ENCODE results near the gene RTL10.
"Not testable (repeated sequence)": the region's sequence is repeated elsewhere in the genome, so short reads cannot be mapped to it uniquely, and the experiment has no call there.

Gene RTL10

DNA sequence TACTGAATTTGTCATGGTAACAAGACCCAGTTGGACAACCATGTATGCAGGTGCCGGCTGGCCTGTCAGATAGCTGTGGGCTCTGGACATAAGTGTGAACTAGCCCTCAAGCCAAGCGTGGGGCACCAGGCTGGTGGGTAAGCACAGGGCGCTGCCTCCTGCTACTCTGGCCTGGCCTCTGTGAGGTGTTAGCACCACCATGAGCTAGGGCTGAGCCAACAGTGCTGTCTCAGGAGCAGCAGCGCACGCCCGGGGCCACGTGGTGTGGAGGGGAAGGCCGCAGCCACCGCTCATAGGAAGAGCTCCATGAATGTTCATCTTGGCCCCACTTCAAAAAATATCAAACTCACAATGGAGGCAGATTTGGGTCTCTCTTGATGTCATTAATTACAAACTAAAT, 35.3 kb upstream of the RTL10 start:
- DNase-seq (ENCODE audit: low spot score) = no peak

GRCh38 chr22:19888131-19888746, 33.6 kb upstream of the RTL10 start:
- no peak for DNase-seq (ENCODE audit: low spot score)

- DNase-seq (ENCODE audit: low spot score) = no peak
Measured at GRCh38 chr22:19887256-19887985, 32.7 kb upstream of the RTL10 start.

DNA sequence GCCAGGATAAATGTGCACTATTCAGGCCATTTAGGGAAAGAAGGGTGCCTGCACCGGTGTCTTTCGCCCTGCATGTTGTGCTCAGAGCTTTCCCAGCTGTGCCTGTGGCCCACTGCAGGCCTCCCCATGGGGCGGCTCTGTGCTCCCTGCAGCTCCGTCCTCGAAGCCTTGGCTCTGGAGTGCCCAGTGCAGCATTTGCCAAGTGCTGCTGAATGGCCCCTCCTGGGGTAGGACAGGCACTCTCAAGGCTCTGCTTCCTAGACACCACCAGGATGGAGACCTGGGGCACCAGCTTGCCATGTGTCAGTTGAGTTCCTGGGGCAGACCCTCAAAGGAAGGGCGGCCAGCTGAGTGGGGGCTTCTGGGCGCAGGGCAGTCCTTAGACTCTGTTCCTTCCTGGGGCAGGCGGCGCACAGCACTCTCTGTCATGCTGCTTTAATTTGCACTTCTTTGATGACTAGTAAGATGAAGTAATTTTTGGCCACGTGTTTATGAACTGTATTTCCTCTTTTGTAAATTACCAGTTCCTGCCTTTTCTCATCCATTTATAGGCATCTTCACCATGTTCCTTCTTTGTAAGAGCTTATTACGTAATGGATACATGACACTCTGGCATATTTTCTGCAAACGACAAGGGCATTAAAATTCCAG, 32.1 kb upstream of the RTL10 start:
- DNase-seq (ENCODE audit: low spot score) = no peak

- no peak for DNase-seq (ENCODE audit: low spot score)
Measured at GRCh38 chr22:19885841-19886592, 31.3 kb upstream of the RTL10 start.

GRCh38 chr22:19884954-19885751, 30.5 kb upstream of the RTL10 start:
- no peak for DNase-seq (ENCODE audit: low spot score)

DNA sequence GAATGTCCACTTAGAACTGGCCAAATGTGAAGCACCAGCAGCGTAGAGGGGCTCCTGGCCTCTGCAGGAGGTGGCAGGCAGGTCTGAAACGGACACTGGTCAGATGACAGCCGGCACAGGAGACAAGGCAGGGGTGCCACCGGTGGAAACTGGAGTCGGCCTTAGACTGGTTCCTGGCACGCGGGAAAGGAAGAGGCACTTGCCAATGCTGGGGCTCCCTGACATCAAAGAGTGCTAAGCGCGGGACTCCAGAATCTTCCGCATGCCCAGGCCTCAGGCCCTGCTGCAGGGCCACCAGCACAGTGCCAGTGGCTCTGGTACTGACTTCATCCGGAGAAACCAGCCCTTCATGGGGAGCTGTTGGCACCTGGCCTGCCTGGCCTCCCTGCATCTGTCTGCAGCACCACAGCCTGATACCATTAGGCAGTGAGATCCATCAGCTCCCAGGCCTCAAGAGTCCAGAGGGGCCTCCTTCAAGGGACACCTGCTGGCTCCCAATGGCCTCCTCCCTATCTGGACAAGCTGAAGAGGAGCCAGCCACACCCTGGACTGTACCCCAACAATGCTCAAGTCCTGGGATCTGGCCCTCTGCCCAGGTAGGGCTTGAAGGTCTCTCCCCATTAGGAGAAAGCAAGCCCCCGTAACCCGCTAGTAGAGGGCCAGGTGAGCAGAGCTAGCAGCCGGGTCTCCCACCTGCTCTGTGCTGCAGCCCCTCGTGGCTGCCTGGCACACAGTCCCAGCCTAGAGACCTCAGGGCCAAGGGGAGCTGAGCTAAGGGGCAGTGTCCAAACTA, 29.7 kb upstream of the RTL10 start:
- DNase-seq (ENCODE audit: low spot score) = no peak

DNA sequence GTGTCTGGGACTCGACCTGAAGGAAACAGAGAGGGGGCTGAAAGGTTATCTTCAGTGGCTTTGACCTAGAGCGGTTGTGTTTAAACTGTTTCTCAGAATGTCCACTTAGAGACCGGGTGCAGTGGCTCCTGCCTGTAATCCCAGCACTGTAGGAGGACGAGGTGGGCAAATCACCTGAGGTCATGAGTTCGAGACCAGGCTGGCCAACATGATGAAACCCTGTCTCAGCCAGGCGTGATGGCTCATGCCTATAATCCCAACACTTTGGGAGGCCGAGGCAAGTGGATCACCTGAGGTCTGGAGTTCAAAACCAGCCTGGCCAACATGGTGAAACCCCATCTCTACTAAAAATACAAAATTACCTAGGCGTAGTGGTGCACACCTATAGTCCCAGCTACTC, 28.8 kb upstream of the RTL10 start:
- DNase-seq (ENCODE audit: low spot score) = not testable (repeated sequence)

DNA sequence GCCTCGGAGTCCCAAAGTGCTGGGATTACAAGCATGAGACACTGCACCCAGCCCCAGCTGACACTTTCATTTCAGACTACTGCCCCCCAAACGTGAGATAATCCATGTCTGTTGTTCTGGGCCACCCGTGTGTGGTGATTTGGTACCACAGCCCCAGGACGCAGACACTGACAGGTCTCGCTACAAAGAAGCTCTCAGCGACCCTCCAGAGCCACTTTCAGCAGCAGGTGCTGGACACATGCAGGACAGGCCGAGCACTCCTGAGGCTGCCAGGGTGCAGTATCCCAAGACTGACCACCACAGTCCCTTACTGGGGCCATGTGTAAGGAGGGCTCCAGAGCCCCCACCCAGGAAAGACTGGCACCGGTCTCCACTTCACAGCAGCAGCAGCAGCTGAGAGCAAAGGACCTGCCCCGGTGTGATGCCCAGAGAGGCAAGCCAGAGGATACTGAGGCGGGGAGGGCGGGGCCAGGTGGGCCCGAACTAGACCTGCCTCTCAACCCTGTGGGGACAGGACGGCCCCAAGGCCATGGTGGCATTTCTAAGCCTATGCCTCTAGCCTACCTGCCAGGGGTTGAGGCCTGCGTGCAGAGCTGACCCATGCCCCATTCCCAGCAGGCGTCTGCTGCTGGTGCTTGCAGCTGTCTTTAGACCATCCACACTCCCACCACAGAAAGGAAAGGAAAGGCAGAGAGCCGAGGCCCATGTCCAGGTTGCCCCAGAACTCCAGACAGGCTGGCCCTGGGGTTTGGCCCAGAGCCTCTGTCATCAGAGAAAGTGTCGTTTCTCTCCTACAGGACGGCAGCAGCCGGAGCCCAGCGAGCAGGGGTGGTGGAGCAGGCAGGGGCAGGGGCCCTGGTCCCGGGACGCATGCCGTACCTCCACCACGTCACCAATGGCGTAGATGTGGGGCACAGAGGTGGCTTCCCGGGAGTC, 28.0 kb upstream of the RTL10 start:
- DNase-seq (ENCODE audit: low spot score) = no peak

- DNase-seq (ENCODE audit: low spot score) = peak; percentile 99
Measured at GRCh38 chr22:19880786-19881569, 26.3 kb upstream of the RTL10 start.

DNA sequence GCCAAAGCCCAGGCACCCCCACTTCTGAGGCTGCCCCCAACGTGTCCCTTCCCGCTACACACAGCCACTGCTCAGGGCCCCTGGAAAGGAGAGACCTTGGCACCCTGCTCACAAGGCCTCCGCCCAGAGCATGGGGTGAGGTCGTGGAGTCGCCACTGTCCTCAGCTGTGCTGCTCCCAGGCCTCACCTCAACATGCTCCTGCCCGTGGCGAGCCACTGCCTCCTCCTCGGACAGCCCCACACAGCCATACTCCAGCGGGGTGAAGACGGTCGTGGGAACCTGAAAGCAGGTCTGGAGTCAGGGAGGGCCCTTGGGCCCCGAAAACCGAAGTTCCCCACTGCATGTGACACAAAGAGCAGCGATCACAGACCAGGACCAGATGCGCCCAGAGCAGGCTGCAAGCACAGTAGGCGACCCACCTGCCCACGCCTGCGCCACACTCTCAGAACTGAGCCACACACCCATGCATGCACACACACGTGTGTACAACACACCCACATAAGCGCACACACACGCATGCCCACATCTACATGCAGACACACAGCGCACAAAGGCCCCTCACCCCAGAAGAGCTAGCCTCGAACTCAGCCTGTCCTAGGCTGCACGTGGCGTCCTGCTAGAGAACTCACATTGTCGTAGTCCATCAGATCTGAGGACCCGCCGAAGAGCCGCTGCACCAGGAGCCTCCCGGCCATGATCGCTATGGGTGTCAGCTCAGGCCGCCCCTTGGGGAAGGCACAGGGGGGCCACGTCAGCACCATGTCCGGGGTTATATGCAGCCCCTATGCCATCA, 25.5 kb upstream of the RTL10 start:
- no peak for DNase-seq (ENCODE audit: low spot score)

GRCh38 chr22:19879643-19879991, 24.9 kb upstream of the RTL10 start:
- DNase-seq (ENCODE audit: low spot score) = no peak

GRCh38 chr22:19879246-19879570, 24.5 kb upstream of the RTL10 start:
- no peak for DNase-seq (ENCODE audit: low spot score)

DNA sequence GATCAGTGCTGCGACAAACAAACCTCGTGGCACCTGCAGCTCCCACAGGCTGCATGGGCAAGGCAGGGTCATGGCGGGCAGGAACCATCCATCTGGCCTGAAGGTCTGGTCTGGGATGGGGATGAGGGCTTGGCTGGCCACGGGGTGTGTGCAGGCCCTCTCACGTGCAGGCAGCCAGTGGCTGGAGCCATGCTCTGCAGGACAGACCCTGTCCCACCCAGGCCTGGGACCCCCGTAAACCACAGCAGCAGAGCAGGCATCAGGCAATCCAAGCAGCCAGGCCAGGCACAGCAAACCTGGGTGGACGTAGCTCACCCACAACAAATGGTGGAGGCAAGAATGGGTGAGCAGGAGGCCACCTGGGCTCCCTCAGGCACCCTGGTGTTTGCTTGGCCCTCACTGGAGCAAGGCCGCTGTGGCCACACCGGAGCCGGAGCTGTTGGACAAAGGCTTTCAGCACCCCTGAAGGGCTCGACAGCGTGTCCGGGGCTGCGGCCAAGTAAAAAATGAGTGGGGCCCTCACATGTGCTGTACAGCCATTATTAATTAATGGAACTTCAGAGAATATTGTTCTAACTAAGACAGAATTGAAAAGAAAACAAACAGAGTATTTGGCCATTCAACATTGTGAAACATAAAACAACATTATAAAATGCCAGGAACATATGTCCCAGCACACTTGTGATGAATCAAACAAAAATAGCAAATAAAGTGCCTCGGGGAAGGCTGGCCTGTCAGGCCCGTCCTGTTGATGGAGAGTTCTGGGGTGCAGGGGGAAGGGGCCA, 24.0 kb upstream of the RTL10 start:
- no peak for DNase-seq (ENCODE audit: low spot score)

DNA sequence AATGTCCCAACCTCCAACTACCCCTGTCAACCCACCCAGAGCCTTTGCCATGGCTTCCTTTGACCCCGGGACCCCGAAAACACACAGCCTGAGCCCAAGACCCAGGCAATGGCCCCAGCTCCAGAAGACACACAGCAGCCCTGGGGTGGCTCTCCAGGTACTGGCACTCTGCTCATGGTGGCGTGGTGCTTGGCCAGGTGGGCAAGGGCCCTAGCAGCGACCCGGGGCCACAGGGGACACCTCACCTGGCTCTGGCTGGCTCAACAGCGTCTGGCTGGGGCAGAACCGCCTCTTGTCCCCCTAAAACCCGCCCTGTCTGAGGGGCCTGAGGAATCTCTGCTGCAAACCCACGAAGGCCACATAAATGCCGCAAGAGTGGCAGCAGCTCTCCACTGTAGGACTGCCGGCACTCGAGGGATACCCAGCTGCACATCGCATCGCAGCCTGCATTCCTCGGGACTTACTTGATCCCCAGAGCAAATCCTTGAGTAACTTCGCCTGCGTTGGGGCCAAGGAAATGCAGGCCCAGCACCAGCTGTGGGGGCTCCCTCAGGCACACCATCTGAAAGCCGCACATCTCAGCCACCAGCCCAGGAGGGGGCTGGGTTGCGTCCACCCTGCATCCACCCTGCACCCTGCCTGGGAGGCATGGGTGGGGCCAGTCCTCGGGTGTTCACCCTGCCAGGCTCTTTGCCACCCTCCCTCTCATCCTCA, 23.1 kb upstream of the RTL10 start:
- DNase-seq (ENCODE audit: low spot score) = no peak

DNA sequence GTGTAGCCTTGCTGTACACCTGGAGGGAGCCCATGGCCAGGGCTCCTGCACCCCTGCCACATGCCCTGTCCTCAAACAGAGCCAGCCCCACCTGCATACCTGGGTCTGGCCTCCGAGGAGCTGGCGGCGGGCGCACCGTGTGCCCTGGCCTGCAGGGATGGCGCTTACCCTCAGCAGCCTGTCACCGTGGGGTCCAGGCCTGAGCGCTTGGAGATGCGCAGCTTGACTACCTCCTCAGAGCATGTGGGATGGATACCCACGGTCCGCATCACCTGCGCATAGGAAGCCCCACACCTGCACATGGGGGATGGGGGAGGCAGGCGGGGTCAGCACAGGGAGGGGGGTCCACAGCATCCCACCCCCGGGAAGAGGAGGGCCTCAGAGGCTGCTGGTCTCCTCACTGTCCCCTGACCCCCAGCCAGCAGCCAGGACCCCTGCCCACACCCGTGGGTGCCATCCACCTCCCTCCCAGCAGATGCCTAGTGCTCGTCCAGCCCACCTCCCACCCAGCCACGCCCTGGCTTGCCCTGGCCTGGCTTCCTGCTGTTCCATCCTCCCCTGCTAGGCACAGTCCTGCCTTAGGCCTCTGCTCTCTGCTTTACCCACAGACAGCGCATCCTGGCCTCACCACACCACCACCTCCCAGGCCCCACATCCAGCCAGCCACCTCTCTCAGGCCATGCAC, 22.4 kb upstream of the RTL10 start:
- DNase-seq (ENCODE audit: low spot score) = no peak

All from COLO829 (cell line).